GM08714 (cell line): ENCODE results near the gene GIT1.

Experiments
- H3K4me3 ChIP-seq: fragments of 200-500 bp; sonication (Bioruptor generic); 2 replicates; pipeline ENCODE4 v1.5.1; 2014; ENCODE audit warnings: mild to moderate bottlenecking, low read length, inconsistent platforms
- ZNF274 ChIP-seq: IDR thresholded peaks from 2 replicates; pipeline ENCODE4 v1.6.1; 2012; ENCODE audit warnings: mild to moderate bottlenecking, low read depth, low read length

GIT1 gene

DNA sequence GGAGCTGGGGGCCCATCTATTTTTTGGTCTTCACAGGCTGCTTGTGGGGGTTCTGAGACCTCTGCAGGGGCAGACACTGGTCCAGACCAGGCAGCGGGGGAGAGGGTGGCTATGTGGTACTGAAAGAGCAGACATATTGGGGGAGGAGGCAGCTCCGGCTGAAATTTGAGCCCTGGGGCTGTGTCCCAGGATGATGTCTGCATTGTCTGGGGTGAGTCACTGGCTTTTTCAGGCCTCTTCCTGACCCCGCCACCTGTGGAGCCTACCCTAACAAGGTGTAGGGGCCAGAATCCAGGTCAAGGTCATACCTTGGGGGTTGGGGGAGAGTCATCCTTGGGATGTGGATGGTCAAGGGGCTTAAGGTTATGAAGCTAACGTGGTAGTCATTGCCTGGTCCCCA lies 30.8 kb upstream of the GIT1 start:
- no peak overlapping the region for H3K4me3 ChIP-seq
- no peak for TF ChIP-seq ZNF274

DNA sequence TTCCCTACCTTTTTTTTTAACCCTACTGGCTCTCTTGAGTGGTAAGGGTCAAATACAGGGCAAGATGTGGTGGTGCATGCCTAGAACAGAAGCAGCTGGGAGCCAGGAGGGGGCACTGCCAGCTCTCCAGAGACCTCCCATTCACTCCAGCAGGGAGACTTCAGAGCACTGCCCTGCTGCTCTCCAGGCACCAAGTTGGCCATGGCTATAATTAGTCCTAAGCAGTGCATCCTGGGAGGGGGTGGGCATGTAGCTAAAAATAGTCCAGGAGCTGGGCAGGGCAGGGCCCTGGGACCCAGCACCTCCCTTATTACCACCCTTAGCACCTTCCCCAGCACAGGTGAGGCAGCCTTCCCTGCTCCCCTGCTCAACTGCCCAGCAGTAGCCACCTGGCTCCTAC lies 29.8 kb upstream of the GIT1 start:
- no peak overlapping the region for H3K4me3 ChIP-seq
- TF ChIP-seq ZNF274 = no peak

DNA sequence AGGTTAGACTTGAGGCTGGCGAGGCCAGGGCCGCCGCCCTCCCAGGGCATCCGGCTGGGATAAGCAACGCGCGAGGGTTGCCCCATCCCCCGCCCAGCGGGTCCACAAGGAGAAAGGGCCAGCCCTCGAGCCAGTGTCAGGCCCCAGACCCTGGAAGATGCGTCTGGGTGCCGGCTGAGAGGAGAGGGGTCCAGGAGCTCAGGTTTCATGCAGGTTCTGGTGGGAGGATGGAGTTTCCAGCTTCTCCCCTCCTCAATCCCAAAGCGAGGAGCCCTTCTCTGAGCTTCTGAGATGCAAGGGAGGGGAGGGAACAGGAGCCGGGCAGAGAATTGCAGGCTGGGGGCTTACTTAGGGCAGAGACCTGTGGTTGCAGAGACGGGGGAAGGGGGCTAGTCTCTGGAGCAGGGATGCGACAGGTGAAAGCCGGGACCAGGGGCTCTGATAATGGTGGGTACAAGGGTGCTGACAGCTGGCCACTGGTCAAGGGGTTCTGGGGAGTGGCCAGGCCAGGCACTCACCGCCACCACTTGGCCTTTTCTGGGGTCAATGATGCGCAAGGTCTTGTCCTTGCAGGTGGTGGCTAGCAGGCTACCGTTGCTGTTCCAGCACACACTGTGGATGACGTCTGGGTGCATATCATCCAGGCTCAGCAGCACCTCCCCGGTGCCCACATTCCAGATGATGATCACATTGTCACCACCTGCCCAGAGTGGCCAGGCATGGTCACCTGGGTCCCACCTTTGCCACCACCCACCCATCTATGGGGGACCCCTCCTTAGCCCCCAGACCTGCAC lies 29.0 kb upstream of the GIT1 start:
- no peak for TF ChIP-seq ZNF274
- no peak overlapping the region for H3K4me3 ChIP-seq

DNA sequence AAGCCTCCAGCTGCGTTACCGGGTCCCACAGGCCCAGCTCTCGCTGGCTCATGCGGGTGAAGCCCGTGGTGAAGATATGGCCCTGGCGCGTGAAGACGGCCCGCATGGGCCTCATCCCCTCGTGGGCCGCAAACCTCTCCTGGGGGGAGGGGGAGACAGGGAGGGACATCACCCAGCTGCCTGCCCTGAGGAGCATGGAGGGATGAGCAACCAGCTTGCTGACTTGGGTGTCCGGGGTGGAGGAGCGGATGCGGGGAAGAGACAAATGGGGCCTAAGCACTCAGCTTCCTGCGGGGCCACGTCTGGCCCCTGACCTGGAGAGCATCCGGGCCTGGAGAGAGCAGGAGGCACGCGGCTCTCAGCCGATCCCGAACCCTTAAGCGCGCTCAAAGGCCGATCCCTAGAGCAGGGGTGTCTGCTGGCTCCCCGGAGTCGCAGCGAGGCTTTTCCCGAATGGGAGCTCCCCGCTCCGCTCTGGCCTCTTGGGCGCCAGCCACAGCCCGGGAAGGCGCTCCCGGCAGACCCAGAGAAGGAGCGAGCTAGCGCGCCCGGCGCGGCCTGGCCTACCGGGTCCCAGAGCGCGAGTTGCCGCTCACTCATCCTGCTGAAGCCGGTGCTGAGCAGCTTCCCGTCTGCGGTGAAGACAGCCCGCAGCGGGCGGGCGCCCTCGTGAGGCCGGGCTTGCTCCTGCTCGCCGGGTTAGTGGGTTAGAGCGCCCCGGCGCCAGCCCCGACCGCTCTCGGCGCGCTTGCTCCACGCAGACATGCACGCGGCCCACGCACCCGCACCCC lies 28.2 kb upstream of the GIT1 start:
- no peak overlapping the region; the same call in 1 of the 2 replicates for H3K4me3 ChIP-seq
- no peak for TF ChIP-seq ZNF274

DNA sequence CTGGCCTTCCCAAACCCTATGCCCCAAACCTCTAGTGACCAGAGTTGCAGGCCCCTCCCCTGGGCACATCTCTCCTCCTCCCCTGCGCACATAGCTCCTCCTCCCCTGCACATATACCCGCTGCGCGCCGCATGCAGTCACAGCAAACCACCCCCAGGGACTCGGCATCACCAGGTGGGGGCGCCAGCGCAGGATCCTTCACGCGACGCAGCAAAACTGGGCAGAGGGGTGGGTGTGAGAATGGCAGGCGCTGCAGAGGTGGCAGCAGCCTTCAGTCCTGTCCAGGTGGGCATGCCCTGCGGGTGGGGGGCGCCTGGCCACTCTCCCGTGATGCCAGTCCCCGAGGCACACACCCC lies 27.7 kb upstream of the GIT1 start:
- no peak overlapping the region; the same call in 1 of the 2 replicates for H3K4me3 ChIP-seq
- no peak for TF ChIP-seq ZNF274

DNA sequence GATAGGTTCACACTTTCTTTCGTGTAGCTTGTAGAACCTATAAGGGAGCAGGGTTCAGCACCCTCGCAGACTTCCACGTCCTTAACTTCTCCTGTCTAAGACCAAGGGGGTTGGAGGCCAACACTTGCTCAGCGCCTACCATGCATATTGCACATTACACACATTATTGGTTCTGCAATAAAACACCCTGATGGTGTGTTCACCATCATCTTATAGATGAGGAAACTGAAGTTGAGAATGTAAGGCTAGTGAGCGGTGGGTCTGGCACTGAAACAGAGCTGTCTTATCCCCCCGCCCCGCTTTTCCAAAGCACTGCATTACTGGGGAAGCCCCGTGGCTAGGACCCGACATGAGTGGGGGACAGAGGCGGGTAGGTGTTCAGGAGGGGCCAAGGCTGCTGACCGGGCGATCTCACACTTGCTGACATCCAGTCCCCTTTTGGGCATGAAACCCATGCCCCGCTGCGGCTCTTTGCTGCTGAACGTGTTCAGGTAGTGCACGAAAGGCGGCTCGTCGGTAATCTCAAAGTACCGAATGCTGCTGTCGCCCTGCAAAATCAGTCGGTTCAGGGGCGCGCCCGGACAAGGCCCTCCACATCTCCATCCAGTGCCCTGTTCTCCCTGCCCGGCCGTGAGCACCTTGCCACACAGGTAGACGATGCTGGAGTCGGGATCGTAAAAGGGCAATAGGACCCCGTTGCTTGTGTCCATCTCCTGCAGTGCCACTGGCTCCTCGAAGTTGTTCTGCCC lies 27.0 kb upstream of the GIT1 start:
- TF ChIP-seq ZNF274 = no peak

DNA sequence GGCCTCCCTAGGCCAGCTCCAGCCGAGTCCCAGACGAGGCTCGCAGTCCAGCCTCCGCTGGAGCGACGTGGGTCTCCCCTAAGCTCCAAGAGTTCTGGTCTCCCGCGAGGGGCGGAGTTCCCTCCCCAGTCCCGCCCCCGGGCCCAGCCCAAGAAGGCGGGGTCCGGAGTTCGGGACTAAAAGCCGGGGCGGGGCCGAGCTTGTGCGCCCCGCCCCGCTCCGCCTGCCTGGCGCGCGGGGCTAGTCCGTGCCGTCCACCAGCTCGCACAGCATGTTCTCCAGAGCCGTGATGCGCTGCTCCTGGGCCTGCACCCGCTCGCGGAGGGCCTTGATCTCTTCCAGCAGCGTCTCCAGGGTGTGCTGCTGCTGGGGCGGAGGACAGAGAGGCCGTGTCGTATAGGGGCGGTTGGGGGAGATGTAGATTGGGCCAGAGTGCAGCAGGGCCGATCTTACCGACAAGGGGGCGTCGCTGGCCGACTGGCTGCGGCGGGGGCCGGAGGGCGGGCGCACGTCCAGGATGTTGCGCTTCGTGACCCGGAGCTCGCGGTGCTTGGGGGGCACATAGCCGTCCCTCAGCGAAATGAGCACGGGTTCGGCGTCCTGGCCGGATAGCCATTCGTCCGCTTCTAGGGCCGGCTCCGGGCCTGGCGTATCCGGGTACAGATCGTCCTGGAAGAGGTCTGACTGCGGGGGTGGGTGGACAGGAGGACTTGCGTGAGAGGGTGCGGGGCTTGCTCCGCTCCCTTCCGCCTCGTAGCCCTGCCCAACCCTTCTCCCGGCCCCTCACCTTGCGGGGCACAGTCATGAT lies 26.2 kb upstream of the GIT1 start:
- peak overlapping the region; percentile 28; the same call in 1 of the 2 replicates for H3K4me3 ChIP-seq
- TF ChIP-seq ZNF274 = no peak

More for the DNA sequence above, 27.0 kb upstream of the GIT1 start:
- H3K4me3 ChIP-seq = no peak overlapping the region; the same call in 1 of the 2 replicates

DNA sequence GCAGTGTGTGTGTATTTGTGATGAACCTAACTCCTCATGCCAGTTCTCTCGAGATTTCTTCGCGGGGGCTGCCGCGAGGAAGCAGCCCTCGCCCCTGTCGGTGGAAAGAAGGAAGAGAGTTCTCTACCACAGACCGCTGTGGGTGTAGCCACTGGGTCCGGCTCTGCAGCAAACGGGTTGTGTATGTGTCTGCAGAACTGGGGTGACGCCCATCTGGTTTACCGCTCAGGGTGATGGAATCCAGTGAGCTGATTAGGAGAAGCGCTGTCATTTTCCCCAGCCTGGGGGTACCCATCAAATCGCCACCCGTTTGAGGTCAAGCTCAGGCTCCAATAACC lies 25.6 kb upstream of the GIT1 start:
- no peak for TF ChIP-seq ZNF274
- peak overlapping the region; percentile 10; the same call in 1 of the 2 replicates for H3K4me3 ChIP-seq

DNA sequence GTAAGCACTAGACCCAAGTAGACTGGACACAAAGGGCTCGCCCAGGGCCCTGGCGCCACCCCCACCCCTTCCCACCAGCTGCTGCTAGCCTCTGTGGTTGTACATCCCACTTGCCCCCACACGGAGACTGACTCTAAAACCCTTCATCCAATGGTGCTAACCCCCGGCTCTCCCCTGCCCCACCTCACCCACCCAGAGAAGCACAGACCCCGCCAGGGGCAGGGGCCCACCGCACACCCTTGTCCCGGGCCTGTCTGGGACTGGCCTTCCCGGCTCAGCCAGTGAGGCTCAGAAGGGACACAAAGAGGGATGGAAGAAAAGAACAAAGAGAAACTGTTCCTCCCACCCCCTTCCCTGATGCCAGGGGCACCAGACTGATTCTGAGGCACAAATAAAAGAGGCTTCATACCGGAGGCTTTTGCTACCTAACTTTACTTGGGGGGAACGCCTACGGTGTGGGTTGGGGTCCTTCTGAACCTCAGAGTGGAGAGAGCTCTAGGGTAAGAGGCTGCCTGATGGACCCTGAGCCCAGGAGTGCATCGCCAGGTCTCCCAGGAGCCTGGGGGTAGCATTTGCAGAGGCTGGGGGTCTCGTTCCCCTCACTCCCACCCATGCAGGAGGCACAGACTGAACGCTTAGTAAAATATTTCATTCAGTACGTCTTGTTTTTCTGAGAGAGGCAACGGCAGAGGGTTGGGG lies 25.1 kb upstream of the GIT1 start:
- no peak overlapping the region for H3K4me3 ChIP-seq
- no peak for TF ChIP-seq ZNF274

DNA sequence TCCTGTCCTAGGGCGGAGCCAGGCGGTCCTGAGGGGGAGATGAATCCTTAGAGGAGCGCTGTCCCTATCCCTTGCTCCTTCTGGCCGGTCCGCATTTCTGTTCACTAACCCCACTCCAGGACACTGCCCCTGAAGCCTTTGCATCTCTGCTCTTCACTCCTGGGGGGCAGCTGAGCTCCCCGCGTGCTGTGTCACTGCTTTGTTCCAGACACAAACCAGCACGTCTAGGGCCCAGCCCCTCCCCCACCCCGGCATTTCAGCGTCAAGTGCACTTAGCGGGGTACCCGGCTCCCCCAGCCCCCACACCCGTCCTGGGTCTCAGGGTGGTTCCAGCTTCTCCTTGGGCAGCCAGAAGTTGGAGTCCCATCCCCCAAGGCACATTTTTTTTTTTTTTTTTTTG lies 24.4 kb upstream of the GIT1 start:
- no peak overlapping the region for H3K4me3 ChIP-seq
- no peak for TF ChIP-seq ZNF274

DNA sequence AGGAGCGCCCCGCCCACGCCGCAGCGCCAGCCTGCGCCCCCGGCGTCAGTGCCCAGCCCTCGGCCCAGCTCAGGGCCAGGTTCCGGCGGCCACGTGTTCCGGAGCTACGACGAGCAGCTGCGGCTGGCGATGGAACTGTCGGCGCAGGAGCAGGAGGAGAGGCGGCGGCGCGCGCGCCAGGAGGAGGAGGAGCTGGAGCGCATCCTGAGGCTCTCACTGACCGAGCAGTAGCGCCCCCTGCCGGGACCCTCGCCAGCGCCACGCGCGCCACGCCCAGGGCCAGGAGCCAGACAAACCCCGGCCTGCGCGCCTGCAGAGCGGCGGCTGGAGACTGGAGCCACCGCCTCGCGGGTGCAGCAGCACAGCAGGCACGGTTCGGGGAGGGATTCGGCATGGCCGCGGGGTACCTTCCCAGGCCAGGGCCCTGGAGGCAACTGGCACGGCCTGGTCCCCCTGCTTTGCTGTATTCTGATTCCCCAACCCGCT lies 23.9 kb upstream of the GIT1 start:
- H3K4me3 ChIP-seq = no peak overlapping the region; the same call in 1 of the 2 replicates
- no peak for TF ChIP-seq ZNF274

DNA sequence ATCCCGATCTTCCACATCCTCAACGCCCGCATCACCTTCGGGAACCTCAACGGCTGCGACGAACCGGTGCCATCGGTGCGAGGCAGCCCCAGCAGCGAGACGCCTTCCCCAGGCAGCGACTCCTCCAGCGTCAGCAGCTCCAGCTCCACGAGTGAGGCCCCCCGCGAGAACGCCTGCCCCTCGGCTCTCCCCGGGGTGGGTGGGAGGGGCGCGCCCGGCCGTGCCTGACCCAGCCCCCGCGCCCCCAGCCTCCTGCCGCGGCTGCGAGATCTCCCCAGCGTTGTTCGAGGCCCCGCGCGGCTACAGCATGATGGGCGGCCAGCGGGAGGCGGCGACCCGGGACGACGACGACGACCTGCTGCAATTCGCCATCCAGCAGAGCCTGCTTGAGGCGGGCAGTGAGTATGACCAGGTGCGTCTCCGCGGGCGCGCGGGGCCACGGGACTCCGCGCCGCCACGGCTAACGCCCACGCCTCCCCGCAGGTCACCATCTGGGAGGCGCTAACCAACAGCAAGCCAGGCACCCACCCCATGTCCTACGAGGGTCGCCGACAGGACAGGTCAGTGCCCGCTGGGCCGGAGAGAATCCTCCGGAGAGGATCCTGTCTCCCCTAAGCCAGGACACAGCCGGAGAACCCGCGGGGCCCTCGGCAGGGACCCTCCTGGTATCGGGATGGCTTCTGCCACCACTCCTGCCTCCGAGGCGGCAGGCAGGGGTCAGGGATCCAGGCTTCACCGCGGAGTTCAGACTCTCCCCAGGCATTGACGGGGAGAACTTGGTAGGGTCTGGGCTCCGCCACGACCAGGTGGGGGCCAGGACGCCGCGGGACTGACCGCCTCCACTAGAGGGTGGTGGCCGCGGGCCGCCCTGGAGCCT lies 23.2 kb upstream of the GIT1 start:
- H3K4me3 ChIP-seq = no peak overlapping the region; the same call in 1 of the 2 replicates
- TF ChIP-seq ZNF274 = no peak
